H1 (cell line): ENCODE data around the gene PAQR4.

Source experiments
- BACH1 ChIP-seq: IDR thresholded peaks from 2 replicates; pipeline ENCODE4 v1.6.1; 2012; ENCODE audit warnings: low read length, improper control_type of control experiment
- CTCF ChIP-seq, 3 experiments: IDR thresholded peaks; 1 replicate in 2 of 3; 2 replicates in 1 of 3; pipeline versions ENCODE4 v1.5.1 to v1.6.1; 2011; ENCODE audit warnings: low read length in 3 of 3, mild to moderate bottlenecking in 3 of 3, inconsistent platforms in 2 of 3, low read depth in 1 of 3, moderate library complexity in 1 of 3; ENCODE audit not compliant: insufficient read depth in 1 of 3; ENCODE audit errors: control extremely low read depth in 1 of 3
- EP300 ChIP-seq, 2 experiments: IDR thresholded peaks; 1 replicate in 1 of 2; 2 replicates in 1 of 2; pipeline ENCODE4 v1.6.1; 2011 to 2012; ENCODE audit warnings: low read depth in 2 of 2, low read length in 2 of 2, mild to moderate bottlenecking in 2 of 2, borderline replicate concordance in 1 of 2, inconsistent platforms in 1 of 2, moderate library complexity in 1 of 2
- HDAC6 ChIP-seq: IDR thresholded peaks from one replicate; pipeline ENCODE4 v1.7.1; 2012; ENCODE audit warnings: low read depth, mild to moderate bottlenecking, inconsistent platforms, low read length, moderate library complexity
- JUN ChIP-seq: IDR thresholded peaks from 2 replicates; pipeline ENCODE4 v1.6.1; 2011; ENCODE audit warnings: low read depth, mild to moderate bottlenecking, improper control_type of control experiment, low read length
- KDM5A ChIP-seq: fragments of 200-600 bp; IDR thresholded peaks from 2 replicates; pipeline ENCODE4 v1.7.1; 2012; ENCODE audit warnings: mild to moderate bottlenecking, low read length, inconsistent platforms, mixed read lengths
- MAFK ChIP-seq: IDR thresholded peaks from 2 replicates; pipeline ENCODE4 v1.6.1; 2012; ENCODE audit warnings: low read depth, mild to moderate bottlenecking, improper control_type of control experiment, low read length
- POLR2A ChIP-seq, 2 experiments: IDR thresholded peaks; 1 replicate in 1 of 2; 2 replicates in 1 of 2; pipeline ENCODE4 v1.6.1; 2011; ENCODE audit warnings: low read depth in 2 of 2, low read length in 2 of 2, mild to moderate bottlenecking in 2 of 2; ENCODE audit errors: control extremely low read depth in 1 of 2
- POLR2AphosphoS5 ChIP-seq: IDR thresholded peaks from 2 replicates; pipeline ENCODE4 v1.6.1; 2011; ENCODE audit warnings: low read depth, low read length
- POU5F1 ChIP-seq: IDR thresholded peaks from 2 replicates; pipeline ENCODE4 v1.6.1; 2011; ENCODE audit warnings: low read depth, mild to moderate bottlenecking, low read length, moderate library complexity
- RFX5 ChIP-seq: IDR thresholded peaks from 2 replicates; pipeline ENCODE4 v1.6.1; 2011; ENCODE audit warnings: low read depth, low read length, improper control_type of control experiment, borderline replicate concordance

- TF ChIP-seq MAFK (no peak), POU5F1 (no peak), HDAC6 (no peak), CTCF (IDR thresholded peaks at IDR 0.05; ENCODE audit: control extremely low read depth in 1 of 3, insufficient read depth in 1 of 3, low read depth in 1 of 3, low read length in 3 of 3) (no peak), JUN (no peak), RFX5 (no peak), KDM5A (no peak), EP300 (IDR thresholded peaks at IDR 0.05; ENCODE audit: borderline replicate concordance in 1 of 2, low read depth in 2 of 2, low read length in 2 of 2) (no peak), POLR2A (IDR thresholded peaks at IDR 0.05; ENCODE audit: control extremely low read depth in 1 of 2, low read depth in 2 of 2, low read length in 2 of 2) (no peak), POLR2AphosphoS5 (no peak), BACH1 (no peak)
Measured at GRCh38 chr16:2977440-2977839, 8.3 kb downstream of the PAQR4 start.
